ENCODE measurements around the gene CACTIN.

CACTIN gene

DNA sequence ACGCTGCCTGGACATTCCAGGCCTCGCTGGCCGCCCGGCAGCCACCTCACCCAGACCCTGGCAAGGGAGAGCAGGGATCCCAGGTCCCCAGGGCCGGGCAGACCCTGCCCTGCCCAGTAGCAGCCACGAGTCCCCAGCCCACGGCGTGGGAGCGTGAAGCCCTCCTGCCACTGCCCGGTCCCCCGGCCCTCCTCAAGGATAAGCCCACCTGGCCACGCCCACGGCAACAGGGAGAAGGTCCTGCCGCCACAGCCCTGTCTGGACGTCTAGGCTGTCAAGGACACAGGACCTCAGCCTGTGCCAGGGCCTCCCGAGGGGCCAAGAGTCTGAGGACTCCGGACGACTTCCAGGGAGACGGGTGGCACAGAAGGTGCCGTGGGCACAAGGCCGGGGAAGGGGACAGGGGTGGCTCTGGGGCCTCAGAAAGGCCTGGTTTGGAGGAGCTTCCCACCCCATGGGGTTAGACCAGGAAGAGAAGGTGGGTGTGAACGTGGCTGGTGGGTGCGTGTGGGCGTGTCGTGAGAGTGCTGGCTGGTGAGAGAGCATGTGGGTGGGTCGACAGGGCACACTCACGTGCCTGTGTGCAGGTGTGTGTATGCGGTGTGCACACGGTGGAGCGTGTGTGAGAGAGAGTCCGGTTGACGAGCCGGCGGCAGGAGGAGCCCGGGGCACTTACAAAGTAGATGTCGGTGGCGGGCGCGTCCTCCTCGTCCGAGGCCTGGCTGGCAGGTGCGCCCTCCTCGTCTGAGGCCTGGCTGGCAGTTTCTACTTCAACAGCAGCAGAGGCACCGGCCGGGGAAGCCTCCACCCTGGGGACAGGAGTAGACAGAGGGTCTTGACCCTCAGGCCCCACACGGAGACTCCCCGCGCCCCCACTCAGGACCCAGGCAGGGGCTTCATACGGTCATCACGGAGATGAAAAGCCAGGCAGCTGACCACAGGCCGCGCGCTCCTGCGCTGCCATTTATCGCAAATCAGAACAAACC is 11.9 kb upstream of the CACTIN start:
- TF ChIP-seq, protein P1, sequence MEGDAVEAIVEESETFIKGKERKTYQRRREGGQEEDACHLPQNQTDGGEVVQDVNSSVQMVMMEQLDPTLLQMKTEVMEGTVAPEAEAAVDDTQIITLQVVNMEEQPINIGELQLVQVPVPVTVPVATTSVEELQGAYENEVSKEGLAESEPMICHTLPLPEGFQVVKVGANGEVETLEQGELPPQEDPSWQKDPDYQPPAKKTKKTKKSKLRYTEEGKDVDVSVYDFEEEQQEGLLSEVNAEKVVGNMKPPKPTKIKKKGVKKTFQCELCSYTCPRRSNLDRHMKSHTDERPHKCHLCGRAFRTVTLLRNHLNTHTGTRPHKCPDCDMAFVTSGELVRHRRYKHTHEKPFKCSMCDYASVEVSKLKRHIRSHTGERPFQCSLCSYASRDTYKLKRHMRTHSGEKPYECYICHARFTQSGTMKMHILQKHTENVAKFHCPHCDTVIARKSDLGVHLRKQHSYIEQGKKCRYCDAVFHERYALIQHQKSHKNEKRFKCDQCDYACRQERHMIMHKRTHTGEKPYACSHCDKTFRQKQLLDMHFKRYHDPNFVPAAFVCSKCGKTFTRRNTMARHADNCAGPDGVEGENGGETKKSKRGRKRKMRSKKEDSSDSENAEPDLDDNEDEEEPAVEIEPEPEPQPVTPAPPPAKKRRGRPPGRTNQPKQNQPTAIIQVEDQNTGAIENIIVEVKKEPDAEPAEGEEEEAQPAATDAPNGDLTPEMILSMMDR (IDR thresholded peaks at IDR 0.05; ENCODE audit: low read depth, low read length, missing control alignments), result no peak
- H3K4me3 ChIP-seq (ENCODE audit: low read depth, low read length), result no peak overlapping the region
- DNase-seq (ENCODE audit: low read depth), result no peak

DNA sequence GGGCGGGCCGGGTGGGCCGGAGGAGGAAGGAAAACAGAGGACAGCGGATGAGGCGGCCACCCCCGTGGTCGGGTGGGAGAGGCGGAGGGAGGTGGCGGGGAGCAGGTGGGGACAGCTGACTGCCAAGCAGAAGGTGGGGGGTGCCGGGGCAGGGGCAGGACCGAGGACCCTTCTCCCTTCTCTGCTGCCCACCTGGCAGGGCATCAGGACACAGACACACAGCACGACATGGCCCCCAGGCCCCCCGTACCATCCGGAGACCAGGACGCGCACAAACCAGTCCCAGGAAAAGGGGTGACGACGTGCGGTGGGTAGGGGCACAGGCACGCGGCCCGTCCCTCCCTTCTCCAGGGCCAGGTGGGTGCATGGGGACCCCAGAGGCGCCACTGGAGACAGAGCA is 11.0 kb upstream of the CACTIN start:
- no peak overlapping the region for H3K4me3 ChIP-seq (ENCODE audit: low read depth, low read length)
- TF ChIP-seq, protein P1 (IDR thresholded peaks at IDR 0.05; ENCODE audit: low read depth, low read length, missing control alignments), result no peak
- no peak for DNase-seq (ENCODE audit: low read depth)

DNA sequence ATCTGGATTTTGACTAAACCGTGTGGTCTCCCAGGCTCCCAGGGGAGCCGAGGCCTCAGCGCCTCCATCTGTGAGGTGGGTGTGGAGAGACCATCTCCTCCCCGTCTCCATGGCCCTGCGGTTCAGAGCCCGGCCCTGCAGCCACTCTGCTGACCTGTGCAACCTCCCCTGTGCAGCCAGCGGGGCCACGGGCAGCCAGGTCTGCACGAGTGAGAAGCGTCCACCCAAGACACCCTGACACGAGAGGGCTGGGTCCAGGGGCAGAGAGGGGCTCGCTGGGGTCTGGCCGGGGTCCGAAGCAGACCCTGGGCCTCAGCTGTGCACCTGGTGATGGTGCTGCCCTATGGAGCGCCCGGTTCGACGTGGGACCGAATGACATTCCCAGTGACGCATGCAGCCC is 10.4 kb upstream of the CACTIN start:
- TF ChIP-seq, protein P1 (IDR thresholded peaks at IDR 0.05; ENCODE audit: low read depth, low read length, missing control alignments), result no peak
- no peak for DNase-seq (ENCODE audit: low read depth)
- no peak overlapping the region for H3K4me3 ChIP-seq (ENCODE audit: low read depth, low read length)

DNA sequence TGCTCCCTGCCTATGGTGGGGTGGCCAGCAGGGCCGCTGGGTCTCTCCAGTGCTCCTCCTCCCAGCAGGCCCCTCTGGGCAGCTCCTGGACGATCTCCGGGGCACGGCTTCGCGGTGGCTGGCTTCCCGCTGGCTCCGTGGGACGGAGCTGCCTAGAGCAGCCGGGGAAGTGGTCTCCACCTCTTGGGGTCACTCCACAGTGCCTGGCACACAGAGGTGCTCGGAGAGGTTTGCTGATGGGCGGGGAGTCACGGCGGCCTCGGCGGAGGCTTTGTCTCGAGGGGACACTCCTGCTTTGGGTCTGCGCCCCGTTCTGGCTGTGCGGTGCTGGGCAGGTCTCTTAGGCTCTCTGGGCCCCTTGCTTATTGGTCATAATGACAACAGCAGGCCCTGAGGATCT is 9.9 kb upstream of the CACTIN start:
- H3K4me3 ChIP-seq (ENCODE audit: low read depth, low read length), result no peak overlapping the region
- DNase-seq (ENCODE audit: low read depth), result no peak
- TF ChIP-seq, protein P1 (IDR thresholded peaks at IDR 0.05; ENCODE audit: low read depth, low read length, missing control alignments), result no peak

DNA sequence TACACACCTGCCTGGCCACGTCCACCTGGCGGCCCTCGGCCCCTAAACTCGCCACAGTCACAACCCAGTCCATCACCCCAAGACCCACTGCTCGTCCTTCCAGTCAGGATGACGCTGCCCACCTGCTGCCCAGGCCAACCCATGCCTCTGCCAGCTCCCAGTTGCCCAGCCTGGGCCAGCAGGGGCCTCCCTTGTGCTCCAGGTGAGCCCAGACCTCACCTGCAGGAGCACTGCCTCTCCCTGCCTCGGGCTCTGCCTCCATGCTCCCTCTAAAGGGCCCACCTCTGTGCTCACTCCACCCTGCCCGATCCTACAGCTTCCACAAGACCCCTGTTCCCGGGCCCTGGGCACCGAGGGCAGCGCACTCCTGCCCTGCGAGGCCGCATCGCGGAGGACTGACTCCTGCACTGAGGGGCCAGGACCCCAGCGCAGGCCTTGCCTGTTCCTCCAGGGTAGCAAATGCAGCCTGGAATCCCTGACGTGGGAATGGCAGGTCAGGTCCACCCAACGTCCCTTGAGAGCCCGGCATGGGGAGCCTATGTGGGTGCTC is 8.0 kb upstream of the CACTIN start:
- TF ChIP-seq, protein P1 (IDR thresholded peaks at IDR 0.05; ENCODE audit: low read depth, low read length, missing control alignments), result no peak
- H3K4me3 ChIP-seq (ENCODE audit: low read depth, low read length), result no peak overlapping the region
- no peak for DNase-seq (ENCODE audit: low read depth)

DNA sequence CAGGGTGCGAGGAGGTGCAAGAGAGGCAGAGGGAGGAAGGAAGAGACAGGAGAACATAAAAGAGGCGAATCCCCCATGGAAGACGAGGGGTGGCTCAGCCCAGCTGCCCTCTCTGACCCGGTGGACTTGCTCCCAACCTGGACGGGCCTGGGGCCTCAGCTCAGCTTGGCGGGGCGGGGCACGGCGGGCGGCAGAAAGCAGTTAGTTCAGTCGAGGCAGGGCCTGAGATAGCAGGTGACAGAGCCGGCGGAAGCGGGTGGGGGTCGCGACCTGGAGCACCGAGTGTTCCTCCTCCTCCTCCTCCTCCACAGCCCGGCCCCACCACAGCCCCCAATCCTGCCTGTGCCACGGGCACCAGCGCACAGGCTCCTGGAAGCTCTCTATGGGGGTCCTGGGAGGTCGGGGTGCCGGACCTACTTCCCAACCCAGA is 7.0 kb upstream of the CACTIN start:
- TF ChIP-seq, protein P1 (IDR thresholded peaks at IDR 0.05; ENCODE audit: low read depth, low read length, missing control alignments), result no peak
- H3K4me3 ChIP-seq (ENCODE audit: low read depth, low read length), result no peak overlapping the region
- DNase-seq (ENCODE audit: low read depth), result no peak
